GM10266 (cell line): Measurements from ENCODE around the gene HDAC9.

Source experiments
- DNase-seq: peaks from one replicate; pipeline ENCODE4 v3.0.0; 2012; ENCODE audit errors: extremely low spot score
- TF ChIP-seq, protein P1 (sequence below): IDR thresholded peaks from 2 replicates; pipeline ENCODE4 v1.5.1; 2012; ENCODE audit warnings: mild to moderate bottlenecking, low read depth; ENCODE audit not compliant: control insufficient read depth, insufficient read depth; ENCODE audit errors: missing control alignments

HDAC9 gene

GRCh38 chr7:18756378-18757050 is 261.0 kb downstream of the HDAC9 start:
- TF ChIP-seq, protein P1, sequence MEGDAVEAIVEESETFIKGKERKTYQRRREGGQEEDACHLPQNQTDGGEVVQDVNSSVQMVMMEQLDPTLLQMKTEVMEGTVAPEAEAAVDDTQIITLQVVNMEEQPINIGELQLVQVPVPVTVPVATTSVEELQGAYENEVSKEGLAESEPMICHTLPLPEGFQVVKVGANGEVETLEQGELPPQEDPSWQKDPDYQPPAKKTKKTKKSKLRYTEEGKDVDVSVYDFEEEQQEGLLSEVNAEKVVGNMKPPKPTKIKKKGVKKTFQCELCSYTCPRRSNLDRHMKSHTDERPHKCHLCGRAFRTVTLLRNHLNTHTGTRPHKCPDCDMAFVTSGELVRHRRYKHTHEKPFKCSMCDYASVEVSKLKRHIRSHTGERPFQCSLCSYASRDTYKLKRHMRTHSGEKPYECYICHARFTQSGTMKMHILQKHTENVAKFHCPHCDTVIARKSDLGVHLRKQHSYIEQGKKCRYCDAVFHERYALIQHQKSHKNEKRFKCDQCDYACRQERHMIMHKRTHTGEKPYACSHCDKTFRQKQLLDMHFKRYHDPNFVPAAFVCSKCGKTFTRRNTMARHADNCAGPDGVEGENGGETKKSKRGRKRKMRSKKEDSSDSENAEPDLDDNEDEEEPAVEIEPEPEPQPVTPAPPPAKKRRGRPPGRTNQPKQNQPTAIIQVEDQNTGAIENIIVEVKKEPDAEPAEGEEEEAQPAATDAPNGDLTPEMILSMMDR = no peak
- DNase-seq = no peak

DNA sequence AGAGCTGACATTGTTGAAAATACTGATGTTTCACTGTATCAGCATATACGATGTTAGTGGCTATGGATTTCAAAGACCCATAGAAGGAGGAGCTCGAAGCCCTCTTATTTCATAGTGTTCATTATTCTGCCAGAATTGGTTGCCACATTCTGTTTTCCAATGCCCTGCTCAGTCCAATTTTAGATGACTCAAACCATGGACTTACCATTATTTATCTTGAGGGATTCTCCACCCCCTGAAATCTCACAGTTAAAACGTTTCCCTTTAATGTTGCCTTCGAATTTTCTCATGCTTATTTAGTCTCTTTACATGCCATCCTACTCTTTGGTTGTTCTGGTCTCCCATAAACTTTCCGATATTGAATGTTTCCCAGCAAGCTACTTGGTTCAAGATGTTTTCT is 264.5 kb downstream of the HDAC9 start:
- TF ChIP-seq, protein P1 = no peak

DNA sequence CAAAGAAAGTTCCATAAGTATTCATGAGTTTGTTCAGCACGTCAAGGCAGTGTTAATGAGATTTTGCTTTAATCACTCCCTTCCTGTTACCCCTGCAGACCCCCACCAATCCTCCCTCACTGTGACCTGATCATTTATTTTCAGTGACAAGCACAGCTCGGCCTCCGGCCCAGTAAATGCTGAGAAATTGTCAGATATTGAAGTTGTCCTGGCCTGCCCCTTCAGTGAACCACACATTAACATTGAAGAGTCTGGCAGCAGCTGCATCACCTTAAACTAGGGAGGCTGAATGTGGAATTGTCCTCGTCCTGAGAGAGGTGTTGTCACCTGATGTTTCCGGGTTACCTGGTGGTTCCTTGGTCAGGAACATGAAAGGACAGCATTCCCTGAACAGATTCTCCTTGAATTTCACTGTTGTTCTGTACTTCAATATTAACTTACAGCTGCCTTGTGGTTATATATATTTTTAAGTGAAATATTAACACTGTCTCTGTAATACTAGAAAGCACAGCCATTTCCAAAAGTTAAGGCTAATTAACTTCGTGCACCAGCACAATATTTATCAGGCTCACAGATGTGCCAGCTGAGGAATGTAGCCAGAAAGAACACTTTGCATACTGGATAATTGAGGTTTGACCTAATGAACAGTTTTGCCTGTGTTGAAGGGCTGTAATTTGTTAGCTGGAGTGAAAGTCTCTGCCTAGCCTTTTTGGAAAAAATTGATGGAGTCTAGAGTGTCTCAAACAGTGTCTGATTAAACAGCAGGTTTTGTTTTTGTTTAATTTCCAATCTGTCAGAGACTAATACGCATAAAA is 265.3 kb downstream of the HDAC9 start:
- DNase-seq = no peak
- TF ChIP-seq, protein P1 = no peak

More for the DNA sequence above, 264.5 kb downstream of the HDAC9 start:
- no peak for DNase-seq

GRCh38 chr7:18762189-18762588 is 266.6 kb downstream of the HDAC9 start:
- DNase-seq = no peak
- TF ChIP-seq, protein P1 = no peak

DNA sequence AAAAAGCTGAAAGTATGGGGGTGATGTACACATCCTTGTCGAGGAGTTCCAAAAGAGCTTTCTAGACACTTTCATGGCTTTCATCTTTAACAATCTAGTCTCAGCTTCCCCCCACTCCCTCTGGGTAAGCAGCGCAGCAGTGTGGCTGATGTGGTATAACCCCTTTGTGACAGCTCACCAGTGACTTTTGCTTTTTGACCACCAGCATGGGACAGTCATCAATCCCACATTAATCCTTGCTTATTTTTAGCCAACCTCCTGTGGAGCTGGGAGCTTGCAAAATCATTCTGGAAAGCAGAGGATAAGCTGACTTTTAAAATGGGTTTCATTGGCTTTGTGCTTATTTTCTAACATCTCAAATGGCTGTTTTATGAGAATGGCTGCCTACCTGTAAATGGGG is 272.7 kb downstream of the HDAC9 start:
- no peak for DNase-seq
- TF ChIP-seq, protein P1 = no peak

DNA sequence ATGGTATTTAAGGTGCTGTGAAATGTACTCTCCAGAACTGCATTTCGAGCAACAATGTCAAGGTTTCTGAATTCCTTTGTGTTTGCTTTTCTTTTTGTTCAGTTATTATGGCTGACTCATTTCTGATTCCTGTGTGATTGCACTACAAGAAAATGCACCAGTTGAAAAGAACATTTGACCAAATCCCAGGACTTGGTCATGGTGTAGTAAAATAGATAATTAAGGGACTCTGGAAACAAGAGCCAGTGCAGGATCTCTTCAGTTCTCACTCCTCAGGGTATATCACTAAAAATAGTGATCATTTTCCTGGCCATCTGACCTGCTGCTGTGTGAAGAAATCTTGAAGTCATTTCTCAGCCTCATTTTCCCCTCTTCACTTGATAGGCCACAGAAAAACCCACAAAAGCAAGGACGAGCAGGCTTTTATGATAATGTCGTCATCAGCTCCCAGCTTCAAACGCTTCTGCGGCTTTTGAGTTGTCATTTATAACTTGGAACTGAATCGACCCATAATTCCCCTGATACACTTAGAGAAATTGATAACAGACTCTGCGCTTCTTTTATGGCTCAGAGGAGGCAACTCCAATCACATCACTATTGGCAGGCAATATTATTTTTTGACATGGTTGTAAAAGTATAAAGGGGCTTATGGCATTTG is 274.7 kb downstream of the HDAC9 start:
- TF ChIP-seq, protein P1 = no peak
- DNase-seq = no peak
